Fibroblast of skin of left biceps (primary cell): ENCODE results near the gene ZNF579.
"Not testable (repeated sequence)": the region's sequence is repeated elsewhere in the genome, so short reads cannot be mapped to it uniquely, and the experiment has no call there.

Source experiments
- DNase-seq, 2 experiments: peaks; one replicate each; pipeline ENCODE4 v3.0.0-alpha.2; 2013; ENCODE audit warnings: low read depth in 2 of 2

ZNF579 gene

DNA sequence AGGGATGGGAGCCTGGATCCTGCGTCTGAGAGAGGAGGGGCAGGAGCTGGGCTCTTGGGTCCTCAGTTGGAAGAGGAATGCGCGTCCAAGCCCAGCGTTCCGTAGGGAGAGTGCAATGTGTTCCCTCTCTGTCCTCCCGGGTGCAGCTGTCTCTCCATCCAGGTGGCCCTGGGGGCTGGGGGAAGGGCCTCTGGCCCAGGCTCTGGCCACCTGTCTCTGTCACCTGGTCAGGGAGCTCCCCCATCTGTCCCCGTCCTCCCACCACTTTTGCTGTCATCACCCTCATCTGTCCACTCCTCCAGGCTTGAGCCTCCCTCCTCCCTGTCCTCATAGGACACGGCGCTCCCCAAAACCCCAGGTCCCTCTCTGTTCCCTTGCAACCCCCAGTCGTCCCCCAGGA lies 40.0 kb downstream of the ZNF579 start:
- no peak for DNase-seq

DNA sequence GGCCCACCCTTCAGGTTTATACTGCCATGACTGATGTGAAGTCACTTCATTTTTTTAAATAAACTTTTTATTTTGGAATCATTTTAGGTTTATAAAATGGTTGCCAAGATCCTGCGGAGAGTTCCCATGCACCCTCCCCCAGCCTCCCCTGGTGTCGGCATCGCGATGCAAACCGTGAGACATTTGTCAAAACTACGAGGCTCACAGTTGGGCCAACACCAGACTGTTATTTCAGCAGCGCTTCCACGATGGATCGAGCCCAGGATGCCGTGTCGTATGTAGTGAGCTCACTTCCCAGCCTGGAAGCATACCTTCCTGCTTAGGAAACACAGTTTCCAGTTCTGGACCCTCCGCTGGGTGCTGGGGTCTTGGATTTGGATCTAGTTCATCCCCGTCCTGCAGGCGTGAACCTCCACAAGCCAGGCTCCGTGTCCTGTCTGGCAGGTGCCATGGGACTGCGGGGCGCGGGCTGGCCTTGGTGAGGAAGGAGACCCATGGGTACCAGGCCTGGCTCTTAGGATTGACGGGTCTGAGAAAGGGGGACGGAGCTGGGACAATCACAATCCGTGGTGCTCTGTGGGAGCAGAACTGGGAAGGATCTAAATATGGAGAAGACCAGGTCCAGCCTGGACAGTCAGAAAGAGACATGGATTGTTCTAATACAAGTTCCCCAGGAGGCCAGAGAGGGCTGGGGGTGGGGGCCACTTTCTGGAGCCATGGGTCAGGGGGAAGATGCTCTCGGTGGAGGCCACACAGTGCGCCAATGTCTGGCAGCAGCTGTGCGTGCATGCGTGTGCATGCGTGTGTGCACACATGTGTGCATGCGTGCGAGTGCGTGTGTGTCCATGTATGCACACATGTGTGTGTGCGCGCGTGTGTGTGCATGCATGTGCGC lies 41.3 kb downstream of the ZNF579 start:
- no peak for DNase-seq

DNA sequence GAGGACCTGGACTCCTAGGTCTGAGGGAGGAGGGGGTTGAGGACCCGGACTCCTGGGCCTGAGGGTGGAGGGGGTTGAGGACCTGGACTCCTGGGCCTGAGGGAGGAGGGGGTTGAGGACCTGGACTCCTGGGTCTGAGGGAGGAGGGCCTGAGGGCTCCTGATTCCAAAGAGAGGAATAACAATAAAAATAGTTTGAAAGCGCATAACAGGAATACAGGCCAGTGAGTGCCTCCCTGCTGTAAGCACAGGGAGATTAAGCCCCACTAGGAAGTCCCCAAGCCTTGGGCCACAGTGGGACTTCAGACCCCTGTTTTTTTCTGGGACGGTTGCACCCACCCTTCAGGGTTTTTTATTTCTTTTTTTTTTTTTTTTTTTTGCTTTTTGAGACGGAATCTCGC lies 42.5 kb downstream of the ZNF579 start:
- DNase-seq: no peak

- no peak for DNase-seq
Observed at GRCh38 chr19:55537741-55538111, 42.9 kb downstream of the ZNF579 start.

DNA sequence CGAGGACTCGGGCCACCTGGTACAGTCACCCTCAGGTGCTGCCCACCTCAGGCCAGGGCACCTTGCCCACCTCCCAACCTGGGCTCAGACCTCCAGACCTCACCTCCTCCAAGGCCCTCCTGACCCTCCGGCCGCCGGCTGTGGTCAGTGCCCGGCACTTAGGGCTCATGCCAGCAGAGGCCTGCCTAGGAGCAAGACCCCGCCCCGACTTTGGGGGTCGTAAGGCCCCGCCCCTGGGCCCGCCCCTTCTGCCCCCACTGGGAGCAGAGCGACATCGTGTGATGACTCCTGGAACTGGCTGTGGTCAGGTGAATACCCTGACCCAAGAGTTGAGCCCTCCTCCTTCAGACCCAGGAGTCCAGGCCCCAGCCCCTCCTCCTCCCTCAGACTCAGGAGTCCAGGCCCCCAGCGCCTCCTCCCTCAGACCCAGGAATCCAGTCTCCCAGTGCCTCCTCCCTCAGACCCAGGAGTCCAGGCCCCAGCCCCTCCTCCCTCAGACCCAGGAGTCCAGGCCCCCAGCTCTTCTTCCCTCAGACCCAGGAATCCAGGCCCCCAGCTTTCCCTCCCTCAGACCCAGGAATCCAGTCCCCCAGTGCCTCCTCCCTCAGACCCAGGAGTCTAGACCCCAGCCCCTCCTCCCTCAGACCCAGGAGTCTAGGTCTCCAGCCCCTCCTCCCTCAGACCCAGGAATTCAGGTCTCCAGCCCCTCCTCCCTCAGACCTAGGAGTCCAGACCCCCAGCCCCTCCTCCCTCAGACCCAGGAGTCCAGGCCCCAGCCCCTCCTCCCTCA lies 43.5 kb downstream of the ZNF579 start, which contains the start of gene SBK2:
SBK2 (minus strand) TSS at position 183 of the 790 bp plus-strand sequence. CDS start 839 bp downstream, outside the sequence.
- no peak for DNase-seq

GRCh38 chr19:55536366-55536765 lies 44.3 kb downstream of the ZNF579 start:
- DNase-seq: no peak

GRCh38 chr19:55535965-55536350 lies 44.7 kb downstream of the ZNF579 start:
- DNase-seq: no peak

- DNase-seq: no peak
Observed at GRCh38 chr19:55535173-55535964, 45.3 kb downstream of the ZNF579 start.

DNA sequence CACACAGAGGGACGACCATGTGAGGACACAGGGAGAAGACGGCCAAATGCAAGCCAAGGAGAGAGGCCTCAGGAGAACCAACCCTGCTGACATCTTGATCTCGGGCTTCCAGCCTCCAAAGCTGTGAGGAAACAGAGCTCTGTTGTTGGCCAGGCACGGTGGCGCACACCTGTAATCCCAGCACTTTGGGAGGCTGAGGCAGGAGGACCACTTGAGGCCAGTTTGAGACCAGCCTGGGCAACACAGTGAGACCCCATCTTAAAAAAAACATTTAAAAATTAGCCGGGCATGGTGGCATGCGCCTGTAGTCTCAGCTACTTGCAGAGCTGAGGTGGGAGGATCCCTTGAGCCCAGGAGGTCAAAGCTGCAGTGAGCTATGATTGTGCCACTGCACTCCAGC lies 46.4 kb downstream of the ZNF579 start:
- not testable (repeated sequence) for DNase-seq

- DNase-seq: no peak
Observed at GRCh38 chr19:55530996-55531395, 49.7 kb downstream of the ZNF579 start.

- no peak for DNase-seq
Observed at GRCh38 chr19:55529636-55530234, 50.9 kb downstream of the ZNF579 start.

- no peak for DNase-seq
Observed at GRCh38 chr19:55528030-55528803, 52.4 kb downstream of the ZNF579 start.

DNA sequence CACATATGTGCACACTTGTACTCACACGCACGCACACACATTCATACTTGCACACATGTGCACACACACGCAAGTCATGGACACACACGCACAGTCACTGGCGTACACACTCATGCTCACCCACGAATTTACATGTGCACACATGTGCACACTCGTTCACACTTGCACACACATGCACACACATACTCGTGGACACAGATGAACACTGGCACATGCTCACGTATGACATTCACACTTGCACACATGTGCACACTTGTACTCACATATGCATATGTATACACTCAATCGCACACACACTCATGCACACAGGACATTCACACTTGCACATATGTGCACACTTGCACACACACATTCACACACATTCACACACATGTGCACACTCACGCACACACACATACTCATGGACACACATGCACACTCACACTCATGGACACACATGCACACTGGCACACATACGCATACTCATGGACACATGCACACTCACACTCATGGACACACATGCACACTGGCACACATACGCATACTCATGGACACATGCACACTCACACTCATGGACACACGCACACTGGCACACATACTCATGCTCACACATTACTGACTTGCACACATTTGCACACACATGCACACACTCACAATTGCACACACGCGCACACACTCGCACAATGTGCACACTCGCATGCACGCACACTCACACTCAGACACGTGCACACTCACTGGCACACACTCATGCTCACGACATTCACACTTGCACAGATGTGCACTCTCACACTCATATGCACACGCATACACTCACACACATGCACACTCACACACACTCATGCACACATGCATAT lies 53.2 kb downstream of the ZNF579 start:
- DNase-seq: no peak
